Progenitor cell of endocrine pancreas (in vitro differentiated cells): ENCODE data around the gene MICOS13. TPM values are rescaled to one million over a fixed set of nuclear protein-coding genes. Genes with fewer than 3 reads are reported as not detected.

Source experiments
- DNase-seq: peaks from one replicate; pipeline ENCODE4 v3.0.0; 2021; ENCODE audit warnings: low spot score; ENCODE audit not compliant: unreplicated experiment
- H3K27ac Mint-ChIP-seq: 2 replicates; pipeline ENCODE4 v1.8.0; 2021; ENCODE audit warnings: mild to moderate bottlenecking, moderate library complexity, mixed read lengths
- H3K27me3 Mint-ChIP-seq: 2 replicates; pipeline ENCODE4 v1.8.0; 2021; ENCODE audit warnings: mixed read lengths
- H3K36me3 Mint-ChIP-seq: 2 replicates; pipeline ENCODE4 v1.8.0; 2022; ENCODE audit warnings: mixed read lengths; ENCODE audit not compliant: insufficient read depth
- H3K4me1 Mint-ChIP-seq: 2 replicates; pipeline ENCODE4 v1.8.0; 2021; ENCODE audit warnings: low read depth, mixed read lengths
- H3K4me3 Mint-ChIP-seq: 2 replicates; pipeline ENCODE4 v1.8.0; 2021; ENCODE audit warnings: low read depth, mild to moderate bottlenecking, moderate library complexity, mixed read lengths
- H3K9me3 Mint-ChIP-seq: 2 replicates; pipeline ENCODE4 v1.8.0; 2021; ENCODE audit warnings: low read depth, mixed read lengths
- total RNA-seq: library from RNA; stranded (reverse); gene quantifications from 2 replicates; pipeline ENCODE4 v1.2.1, GENCODE V29; 2021
- TF ChIP-seq, protein P1 (sequence below): fragments of 200-600 bp; sonication (generic); IDR thresholded peaks from one replicate; pipeline ENCODE4 v1.5.0; 2021; ENCODE audit warnings: antibody characterized with exemption, mild to moderate bottlenecking; ENCODE audit not compliant: unreplicated experiment

Gene MICOS13
- total RNA-seq, 1 donor from 2014 or later: 29.7 TPM

DNA sequence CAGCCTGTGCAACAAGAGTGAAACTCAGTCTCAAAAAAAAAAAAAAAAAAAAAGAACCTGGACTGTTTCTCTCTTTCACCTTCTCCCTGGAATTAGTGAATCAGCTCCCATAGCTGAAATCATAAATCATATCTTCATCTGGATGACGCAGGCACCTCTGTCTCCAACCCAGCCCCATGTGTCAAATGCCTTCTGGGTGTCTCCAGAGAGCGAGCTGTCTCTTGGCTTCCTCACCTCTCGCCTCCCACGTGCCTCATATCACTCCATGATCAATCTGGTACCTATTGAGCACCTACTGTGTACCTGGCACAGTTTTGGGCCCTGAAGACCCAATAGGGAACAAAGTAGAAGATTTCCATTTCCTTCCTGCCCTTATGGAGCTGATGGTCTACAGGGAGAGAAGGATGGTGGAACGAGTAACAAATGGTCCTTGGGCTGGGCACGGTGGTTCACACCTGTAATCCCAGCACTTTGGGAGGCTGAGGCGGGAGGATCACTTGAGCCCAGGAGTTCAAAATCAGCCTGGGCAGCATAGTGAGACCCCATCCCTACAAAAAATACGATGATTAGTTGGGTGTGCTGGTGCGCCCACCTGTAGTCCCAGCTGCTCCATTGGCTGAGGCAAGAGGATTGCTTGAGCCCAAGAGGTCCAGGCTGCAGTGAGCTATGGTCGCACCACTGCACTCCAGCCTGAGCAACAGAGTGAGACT lies 3.0 kb upstream of the MICOS13 start:
- Mint-ChIP-seq H3K27me3 (no peaks in the 10 kb centered on the region), H3K4me1 (peaks cover 22% of the 10 kb centered on the region), H3K9me3 (no peaks in the 10 kb centered on the region), H3K36me3 (peaks cover 3% of the 10 kb centered on the region), H3K4me3 (peak overlapping the region; percentile 37), H3K27ac (no peak overlapping the region)
- TF ChIP-seq, protein P1, sequence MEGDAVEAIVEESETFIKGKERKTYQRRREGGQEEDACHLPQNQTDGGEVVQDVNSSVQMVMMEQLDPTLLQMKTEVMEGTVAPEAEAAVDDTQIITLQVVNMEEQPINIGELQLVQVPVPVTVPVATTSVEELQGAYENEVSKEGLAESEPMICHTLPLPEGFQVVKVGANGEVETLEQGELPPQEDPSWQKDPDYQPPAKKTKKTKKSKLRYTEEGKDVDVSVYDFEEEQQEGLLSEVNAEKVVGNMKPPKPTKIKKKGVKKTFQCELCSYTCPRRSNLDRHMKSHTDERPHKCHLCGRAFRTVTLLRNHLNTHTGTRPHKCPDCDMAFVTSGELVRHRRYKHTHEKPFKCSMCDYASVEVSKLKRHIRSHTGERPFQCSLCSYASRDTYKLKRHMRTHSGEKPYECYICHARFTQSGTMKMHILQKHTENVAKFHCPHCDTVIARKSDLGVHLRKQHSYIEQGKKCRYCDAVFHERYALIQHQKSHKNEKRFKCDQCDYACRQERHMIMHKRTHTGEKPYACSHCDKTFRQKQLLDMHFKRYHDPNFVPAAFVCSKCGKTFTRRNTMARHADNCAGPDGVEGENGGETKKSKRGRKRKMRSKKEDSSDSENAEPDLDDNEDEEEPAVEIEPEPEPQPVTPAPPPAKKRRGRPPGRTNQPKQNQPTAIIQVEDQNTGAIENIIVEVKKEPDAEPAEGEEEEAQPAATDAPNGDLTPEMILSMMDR: no peak
- DNase-seq: no peak

DNA sequence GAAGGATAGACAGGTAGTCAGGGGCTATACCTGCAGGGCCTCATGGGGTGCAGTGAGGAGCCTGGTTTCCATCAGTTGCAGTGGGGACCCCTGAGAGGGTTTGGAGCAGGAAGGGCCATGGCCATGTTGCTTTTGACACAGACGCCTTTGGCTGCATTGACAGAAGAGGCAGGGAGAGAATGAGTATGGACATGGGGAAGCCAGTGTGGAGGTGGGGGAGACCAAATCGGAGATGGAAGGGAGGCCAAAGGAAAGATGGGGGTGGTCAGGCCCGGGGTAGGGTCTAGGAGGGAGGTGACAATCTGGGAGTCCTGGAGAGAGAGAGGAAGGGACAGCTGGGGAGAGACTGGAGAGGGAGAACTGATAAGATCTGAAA lies 1.8 kb upstream of the MICOS13 start:
- H3K4me1 Mint-ChIP-seq: peaks cover 22% of the 10 kb centered on the region
- no peaks in the 10 kb centered on the region for H3K36me3 Mint-ChIP-seq
- H3K4me3 Mint-ChIP-seq: peak overlapping the region; percentile 98
- TF ChIP-seq, protein P1: no peak
- H3K27me3 Mint-ChIP-seq: no peaks in the 10 kb centered on the region
- no peaks in the 10 kb centered on the region for H3K9me3 Mint-ChIP-seq
- DNase-seq: no peak
- peak overlapping the region; percentile 64 for H3K27ac Mint-ChIP-seq

DNA sequence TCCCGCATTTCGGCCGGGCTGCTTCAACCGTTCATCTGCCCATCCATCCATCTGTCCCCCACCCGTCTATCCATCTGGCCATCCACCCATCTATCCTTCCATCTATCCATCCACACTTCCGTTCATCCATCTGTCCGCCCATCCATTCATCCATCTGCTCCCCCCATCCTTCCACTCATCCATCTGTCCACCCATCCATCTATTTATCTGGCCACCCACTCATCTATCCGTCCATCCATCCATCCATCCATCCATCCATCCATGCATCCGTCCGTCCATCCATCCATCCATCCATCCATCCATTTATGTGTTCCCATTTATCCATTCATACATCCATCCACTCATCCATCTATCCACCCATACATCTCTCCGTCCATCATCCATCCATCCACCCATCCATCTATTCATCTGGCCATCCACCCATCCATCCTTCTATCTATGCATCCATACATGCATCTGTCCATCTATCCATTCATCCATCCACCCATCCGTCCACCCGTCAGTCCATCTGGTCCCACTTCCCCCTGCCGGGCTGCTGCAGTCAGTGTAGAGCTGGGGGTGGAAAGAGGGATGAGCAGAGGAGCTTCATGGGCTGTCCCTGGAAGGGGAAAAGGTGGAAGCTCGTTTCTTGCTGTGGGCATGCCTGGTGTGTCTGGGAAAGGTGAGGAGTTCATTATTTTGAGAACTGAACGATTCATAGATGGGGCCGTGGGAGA lies 1.2 kb upstream of the MICOS13 start:
- Mint-ChIP-seq H3K27ac (peak overlapping the region; percentile 64), H3K4me3 (peak overlapping the region; percentile 98), H3K27me3 (no peaks in the 10 kb centered on the region), H3K9me3 (no peaks in the 10 kb centered on the region), H3K36me3 (no peaks in the 10 kb centered on the region), H3K4me1 (peaks cover 22% of the 10 kb centered on the region)
- DNase-seq: no peak
- TF ChIP-seq, protein P1: no peak

DNA sequence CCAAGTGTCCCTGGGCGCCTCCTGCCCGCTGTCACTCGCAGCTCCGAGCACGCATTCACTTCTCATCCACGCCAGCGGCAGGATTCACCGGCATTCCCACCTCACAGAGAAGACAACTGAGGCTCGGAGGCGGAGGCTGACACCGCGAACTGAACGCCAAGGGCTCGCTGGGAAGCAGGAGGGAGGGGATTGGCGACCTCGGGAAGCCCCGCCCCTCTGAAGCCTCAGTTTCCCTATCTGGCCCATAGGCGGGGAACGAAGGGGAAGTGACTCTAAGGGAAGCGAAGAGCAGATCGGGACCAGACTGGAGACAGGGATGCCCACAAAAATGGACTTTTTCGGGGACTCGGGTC lies 256 bp downstream of the MICOS13 start:
- peak overlapping the region; percentile 97 for H3K27ac Mint-ChIP-seq
- no peak for DNase-seq
- H3K36me3 Mint-ChIP-seq: no peaks in the 10 kb centered on the region
- peaks cover 22% of the 10 kb centered on the region for H3K4me1 Mint-ChIP-seq
- H3K4me3 Mint-ChIP-seq: peak overlapping the region; percentile 98
- H3K9me3 Mint-ChIP-seq: no peaks in the 10 kb centered on the region
- TF ChIP-seq, protein P1: no peak
- H3K27me3 Mint-ChIP-seq: no peaks in the 10 kb centered on the region

DNA sequence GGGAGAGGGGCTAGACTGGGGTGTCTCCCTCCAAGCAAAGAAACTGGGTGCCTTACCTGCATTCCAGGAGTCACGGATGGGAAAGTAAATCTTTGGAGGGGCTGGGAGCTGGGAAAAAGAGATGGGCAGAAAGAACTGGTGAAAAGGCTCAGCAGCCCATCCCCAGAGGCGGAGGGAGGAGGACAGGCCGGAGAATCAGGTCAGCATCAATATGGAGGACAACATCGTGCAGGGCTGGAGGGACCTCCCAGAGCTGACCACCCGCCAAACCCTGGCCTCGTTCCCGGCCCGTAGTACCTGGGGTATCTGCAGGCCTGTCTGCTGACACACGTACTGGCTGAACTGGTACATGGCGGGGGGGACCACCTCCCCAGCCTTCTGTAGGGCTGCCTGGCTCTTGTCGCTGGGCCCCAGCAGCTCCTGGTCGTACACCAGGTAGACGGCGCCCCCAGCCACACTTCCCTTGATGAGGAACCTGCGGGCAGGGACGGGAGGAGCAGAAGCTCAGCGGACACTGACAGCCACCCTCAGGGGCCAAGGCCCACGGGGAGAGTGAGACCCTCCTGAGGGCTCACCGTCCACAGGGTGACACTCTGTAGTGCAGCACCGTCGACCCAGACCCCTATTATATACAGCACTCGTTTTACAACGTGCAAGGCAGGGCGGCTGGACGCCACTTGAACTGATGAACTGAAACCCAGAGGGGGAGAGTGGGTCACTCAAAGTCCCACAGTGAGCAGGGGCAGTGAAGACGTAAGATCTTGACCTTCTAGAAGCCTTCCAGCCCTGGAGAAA lies 830 bp downstream of the MICOS13 start:
- Mint-ChIP-seq H3K4me3 (peak overlapping the region; percentile 98), H3K27ac (peak overlapping the region; percentile 97), H3K4me1 (peaks cover 22% of the 10 kb centered on the region), H3K9me3 (no peaks in the 10 kb centered on the region), H3K27me3 (no peaks in the 10 kb centered on the region), H3K36me3 (no peaks in the 10 kb centered on the region)
- DNase-seq: no peak
- TF ChIP-seq, protein P1: no peak
